Measurements from ENCODE around the gene ZBTB44.
"Not testable (repeated sequence)": the region's sequence is repeated elsewhere in the genome, so short reads cannot be mapped to it uniquely, and the experiment has no call there.

ZBTB44 gene

GRCh38 chr11:130314750-130315285, at the start of gene ZBTB44:
Gene ZBTB44 (minus strand): TSS chr11:130314917. CDS start chr11:130261873, 53,044 bp downstream.
- peak within 1 kb of the TSS; percentile 98 for H3K27ac Mint-ChIP-seq
- H3K4me1 Mint-ChIP-seq, result peaks cover 43% of the 10 kb centered on the region
- H3K9me3 Mint-ChIP-seq, result no peaks in the 10 kb centered on the region
- H3K27me3 Mint-ChIP-seq, result no peaks in the 10 kb centered on the region
- peaks cover 2% of the 10 kb centered on the region for H3K36me3 Mint-ChIP-seq
- peak within 1 kb of the TSS; percentile 98 for H3K4me3 Mint-ChIP-seq

- Mint-ChIP-seq H3K4me3 (no peak overlapping the region), H3K36me3 (peaks cover 21% of the 10 kb centered on the region), H3K4me1 (no peaks in the 10 kb centered on the region), H3K27me3 (peaks cover 1% of the 10 kb centered on the region), H3K9me3 (peaks cover 19% of the 10 kb centered on the region), H3K27ac (no peak overlapping the region)
Measured at GRCh38 chr11:130359419-130359818, 44.7 kb upstream of the ZBTB44 start.

- Mint-ChIP-seq H3K4me1 (no peaks in the 10 kb centered on the region), H3K27ac (no peak overlapping the region), H3K4me3 (no peak overlapping the region), H3K9me3 (peaks cover 19% of the 10 kb centered on the region), H3K27me3 (peaks cover 1% of the 10 kb centered on the region), H3K36me3 (peaks cover 22% of the 10 kb centered on the region)
Measured at GRCh38 chr11:130358398-130358797, 43.7 kb upstream of the ZBTB44 start.

GRCh38 chr11:130347261-130347660, 32.5 kb upstream of the ZBTB44 start:
- Mint-ChIP-seq H3K4me1 (no peaks in the 10 kb centered on the region), H3K4me3 (no peak overlapping the region), H3K27me3 (no peaks in the 10 kb centered on the region), H3K27ac (no peak overlapping the region), H3K9me3 (no peaks in the 10 kb centered on the region), H3K36me3 (peaks cover 6% of the 10 kb centered on the region)

GRCh38 chr11:130344841-130345240, 30.1 kb upstream of the ZBTB44 start:
- H3K27ac Mint-ChIP-seq, result no peak overlapping the region
- H3K4me3 Mint-ChIP-seq, result no peak overlapping the region
- no peaks in the 10 kb centered on the region for H3K27me3 Mint-ChIP-seq
- H3K4me1 Mint-ChIP-seq, result peaks cover 9% of the 10 kb centered on the region
- peaks cover 4% of the 10 kb centered on the region for H3K36me3 Mint-ChIP-seq
- no peaks in the 10 kb centered on the region for H3K9me3 Mint-ChIP-seq

GRCh38 chr11:130340671-130341319, 26.1 kb upstream of the ZBTB44 start:
- Mint-ChIP-seq H3K9me3 (no peaks in the 10 kb centered on the region), H3K36me3 (peaks cover 5% of the 10 kb centered on the region), H3K4me1 (peaks cover 9% of the 10 kb centered on the region), H3K4me3 (no peak overlapping the region), H3K27me3 (no peaks in the 10 kb centered on the region), H3K27ac (no peak overlapping the region)

GRCh38 chr11:130338667-130339066, 23.9 kb upstream of the ZBTB44 start:
- H3K36me3 Mint-ChIP-seq, result peaks cover 5% of the 10 kb centered on the region
- H3K27ac Mint-ChIP-seq, result no peak overlapping the region
- no peaks in the 10 kb centered on the region for H3K27me3 Mint-ChIP-seq
- peaks cover 9% of the 10 kb centered on the region for H3K4me1 Mint-ChIP-seq
- H3K4me3 Mint-ChIP-seq, result no peak overlapping the region
- no peaks in the 10 kb centered on the region for H3K9me3 Mint-ChIP-seq

GRCh38 chr11:130337281-130338089, 22.8 kb upstream of the ZBTB44 start:
- no peak overlapping the region for H3K4me3 Mint-ChIP-seq
- peaks cover 5% of the 10 kb centered on the region for H3K36me3 Mint-ChIP-seq
- no peaks in the 10 kb centered on the region for H3K9me3 Mint-ChIP-seq

GRCh38 chr11:130331397-130331796, 16.7 kb upstream of the ZBTB44 start:
- not testable (repeated sequence) for H3K27me3 Mint-ChIP-seq, H3K4me3 Mint-ChIP-seq, H3K27ac Mint-ChIP-seq, H3K9me3 Mint-ChIP-seq, H3K36me3 Mint-ChIP-seq, H3K4me1 Mint-ChIP-seq

More at GRCh38 chr11:130337281-130338089, 22.8 kb upstream of the ZBTB44 start:
- Mint-ChIP-seq H3K27me3 (no peaks in the 10 kb centered on the region), H3K27ac (no peak overlapping the region), H3K4me1 (peaks cover 9% of the 10 kb centered on the region)

GRCh38 chr11:130330101-130330684, 15.5 kb upstream of the ZBTB44 start:
- H3K36me3 Mint-ChIP-seq, result peaks cover 2% of the 10 kb centered on the region
- H3K27me3 Mint-ChIP-seq, result no peaks in the 10 kb centered on the region
- no peak overlapping the region for H3K27ac Mint-ChIP-seq
- no peak overlapping the region for H3K4me3 Mint-ChIP-seq
- no peaks in the 10 kb centered on the region for H3K4me1 Mint-ChIP-seq
- no peaks in the 10 kb centered on the region for H3K9me3 Mint-ChIP-seq

- no peaks in the 10 kb centered on the region for H3K9me3 Mint-ChIP-seq
- H3K27me3 Mint-ChIP-seq, result no peaks in the 10 kb centered on the region
- H3K27ac Mint-ChIP-seq, result no peak overlapping the region
- H3K36me3 Mint-ChIP-seq, result peaks cover 2% of the 10 kb centered on the region
- H3K4me1 Mint-ChIP-seq, result no peaks in the 10 kb centered on the region
- no peak overlapping the region for H3K4me3 Mint-ChIP-seq
Measured at GRCh38 chr11:130328420-130328819, 13.7 kb upstream of the ZBTB44 start.

GRCh38 chr11:130327716-130328115, 13.0 kb upstream of the ZBTB44 start:
- H3K4me3 Mint-ChIP-seq, result no peak overlapping the region
- H3K36me3 Mint-ChIP-seq, result peaks cover 2% of the 10 kb centered on the region
- no peaks in the 10 kb centered on the region for H3K27me3 Mint-ChIP-seq
- H3K27ac Mint-ChIP-seq, result no peak overlapping the region
- no peaks in the 10 kb centered on the region for H3K4me1 Mint-ChIP-seq
- peaks cover 5% of the 10 kb centered on the region for H3K9me3 Mint-ChIP-seq

- peaks cover 5% of the 10 kb centered on the region for H3K9me3 Mint-ChIP-seq
- no peaks in the 10 kb centered on the region for H3K4me1 Mint-ChIP-seq
- no peak overlapping the region for H3K4me3 Mint-ChIP-seq
- no peaks in the 10 kb centered on the region for H3K27me3 Mint-ChIP-seq
- no peak overlapping the region for H3K27ac Mint-ChIP-seq
- H3K36me3 Mint-ChIP-seq, result peaks cover 3% of the 10 kb centered on the region
Measured at GRCh38 chr11:130325691-130326090, 11.0 kb upstream of the ZBTB44 start.

GRCh38 chr11:130323452-130324450, 9.0 kb upstream of the ZBTB44 start:
- Mint-ChIP-seq H3K9me3 (peaks cover 5% of the 10 kb centered on the region), H3K27ac (no peak overlapping the region)

GRCh38 chr11:130322126-130322525, 7.4 kb upstream of the ZBTB44 start:
- Mint-ChIP-seq H3K4me3 (no peak overlapping the region), H3K27ac (no peak overlapping the region), H3K36me3 (peaks cover 1% of the 10 kb centered on the region), H3K9me3 (peaks cover 5% of the 10 kb centered on the region), H3K4me1 (no peaks in the 10 kb centered on the region), H3K27me3 (no peaks in the 10 kb centered on the region)

More at GRCh38 chr11:130323452-130324450, 9.0 kb upstream of the ZBTB44 start:
- Mint-ChIP-seq H3K4me1 (no peaks in the 10 kb centered on the region), H3K27me3 (no peaks in the 10 kb centered on the region), H3K4me3 (no peak overlapping the region), H3K36me3 (peaks cover 3% of the 10 kb centered on the region)
